Hindlimb muscle (tissue), 1 donor: ENCODE results near the gene RINL. TPM values are rescaled to one million over a fixed set of nuclear protein-coding genes. Genes with fewer than 3 reads are reported as not detected.

Experiments used
- DNase-seq: peaks from one replicate; pipeline ENCODE4 v3.0.0-alpha.2; 2013
- polyA plus RNA-seq: library from polyadenylated mRNA; unstranded; fragments of 120-200 nt; gene quantifications from one replicate; pipeline ENCODE4 v1.2.1, GENCODE V29; 2013; ENCODE audit not compliant: insufficient read length

RINL gene
- polyA plus RNA-seq, 1 donor, result 9.1 TPM

DNA sequence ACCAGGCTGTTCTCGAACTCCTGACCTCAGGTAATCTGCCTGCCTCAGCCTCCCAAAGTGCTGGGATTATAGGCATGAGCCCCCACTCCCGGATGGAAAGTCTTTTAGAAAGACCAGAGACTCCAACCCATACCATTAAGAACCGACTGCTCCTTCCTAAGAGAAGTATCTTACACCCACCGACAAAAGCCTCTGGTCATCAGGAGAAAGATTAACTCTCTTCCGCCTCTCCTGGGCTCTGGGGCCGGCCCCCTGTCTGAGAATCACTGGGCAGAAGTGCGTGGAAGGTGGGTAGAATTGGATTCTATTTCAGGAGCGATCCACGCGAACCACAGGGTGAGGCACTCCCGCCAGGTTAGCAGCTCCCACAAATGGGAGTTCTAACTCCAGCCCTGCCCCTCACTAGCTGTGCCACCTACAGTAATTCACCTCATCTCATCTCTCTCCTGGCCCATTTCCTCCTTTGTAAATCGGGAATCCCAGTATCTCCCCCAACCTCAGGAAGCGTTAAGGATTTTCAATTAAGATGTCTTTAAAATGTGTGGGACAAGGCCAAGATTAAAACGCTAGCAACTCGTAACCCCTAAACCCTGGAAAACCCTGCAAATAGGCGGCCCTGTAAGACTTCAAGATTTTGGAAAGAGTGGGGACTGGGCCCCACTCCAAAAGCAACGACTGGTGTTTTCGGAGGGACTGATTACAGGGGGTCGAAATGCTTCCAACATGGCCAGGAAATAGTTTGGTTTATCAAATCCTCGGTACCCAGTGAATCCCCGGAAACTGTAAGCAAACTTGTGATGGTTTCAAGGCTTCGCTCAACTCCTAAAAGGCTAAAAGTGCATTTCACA lies 29.6 kb downstream of the RINL start:
- DNase-seq, result no peak

DNA sequence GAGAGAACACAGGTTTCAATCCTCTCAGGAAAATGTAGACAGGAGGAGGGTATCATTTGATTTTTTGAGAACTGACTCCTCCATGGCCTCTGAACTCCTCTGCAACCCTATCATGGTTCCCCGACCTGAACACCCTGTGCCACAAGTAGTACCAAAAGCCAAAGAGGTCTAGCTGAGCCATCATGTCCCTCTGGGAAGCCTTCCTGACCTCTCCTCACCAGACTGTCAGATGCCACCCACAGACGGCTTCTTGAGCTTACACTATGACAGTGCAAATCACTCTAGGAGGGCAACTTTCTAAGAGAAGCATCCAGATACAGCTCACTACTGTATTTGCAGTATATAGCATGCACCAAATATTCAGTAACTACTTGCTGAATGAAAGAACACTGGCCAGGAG lies 32.0 kb downstream of the RINL start:
- DNase-seq, result no peak

DNA sequence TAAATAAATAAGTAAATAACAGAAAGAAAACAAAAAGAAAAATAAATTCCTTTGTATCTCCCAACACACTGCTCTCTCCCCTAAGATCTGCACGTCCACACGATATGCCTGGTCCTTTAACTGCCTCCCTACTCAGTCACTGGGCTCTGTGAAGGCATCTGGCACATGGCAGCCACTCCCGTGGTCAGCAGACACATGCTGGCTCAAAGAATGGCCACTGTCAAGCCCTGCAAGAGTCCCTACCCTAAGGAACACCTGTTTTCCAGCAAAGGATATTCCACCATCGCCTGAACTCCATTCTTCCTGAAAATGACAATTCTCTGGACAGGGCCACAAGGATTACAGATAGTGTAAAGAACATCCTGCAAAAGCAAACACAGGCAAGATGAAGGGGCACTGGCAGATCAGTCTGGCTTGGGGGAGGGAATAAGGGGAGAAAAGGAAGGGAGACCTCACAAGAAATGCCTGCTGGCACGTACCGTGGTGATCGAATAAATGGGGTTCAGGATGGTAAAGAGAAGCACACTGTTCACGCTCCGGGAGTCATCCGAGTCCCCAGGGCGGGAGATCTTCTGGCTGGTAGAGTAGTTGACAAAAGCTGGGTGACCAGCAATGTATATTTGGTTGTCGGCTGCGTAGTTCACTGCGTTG lies 32.6 kb downstream of the RINL start:
- no peak for DNase-seq

DNA sequence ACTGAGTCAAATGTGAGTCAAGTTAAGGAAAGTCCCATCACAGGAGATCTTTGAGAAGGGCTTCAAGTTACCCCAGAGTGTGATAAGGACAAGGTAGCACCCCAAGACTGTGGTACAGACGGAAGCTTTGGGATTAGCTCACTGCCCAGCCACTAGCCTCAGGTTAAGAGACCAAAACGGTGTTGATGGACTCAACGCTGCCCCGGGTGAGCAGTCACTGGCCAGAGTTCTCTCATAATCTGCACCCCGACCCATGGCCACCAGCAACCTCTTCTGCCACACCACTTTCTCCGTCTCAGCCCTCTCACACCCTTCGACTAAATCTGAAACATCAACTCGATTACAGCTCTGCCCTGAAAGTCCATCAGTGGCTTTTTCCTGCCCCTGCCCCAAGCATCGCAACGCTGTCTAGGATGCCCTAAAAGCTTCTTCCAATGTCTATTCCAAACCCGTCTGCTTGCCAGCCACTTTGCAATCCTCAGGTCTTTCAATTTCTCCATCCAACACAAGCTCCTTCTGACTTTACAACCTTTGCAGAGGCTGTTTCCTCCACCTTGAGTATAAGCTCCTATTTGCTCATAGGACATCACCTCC lies 33.9 kb downstream of the RINL start:
- no peak for DNase-seq

DNA sequence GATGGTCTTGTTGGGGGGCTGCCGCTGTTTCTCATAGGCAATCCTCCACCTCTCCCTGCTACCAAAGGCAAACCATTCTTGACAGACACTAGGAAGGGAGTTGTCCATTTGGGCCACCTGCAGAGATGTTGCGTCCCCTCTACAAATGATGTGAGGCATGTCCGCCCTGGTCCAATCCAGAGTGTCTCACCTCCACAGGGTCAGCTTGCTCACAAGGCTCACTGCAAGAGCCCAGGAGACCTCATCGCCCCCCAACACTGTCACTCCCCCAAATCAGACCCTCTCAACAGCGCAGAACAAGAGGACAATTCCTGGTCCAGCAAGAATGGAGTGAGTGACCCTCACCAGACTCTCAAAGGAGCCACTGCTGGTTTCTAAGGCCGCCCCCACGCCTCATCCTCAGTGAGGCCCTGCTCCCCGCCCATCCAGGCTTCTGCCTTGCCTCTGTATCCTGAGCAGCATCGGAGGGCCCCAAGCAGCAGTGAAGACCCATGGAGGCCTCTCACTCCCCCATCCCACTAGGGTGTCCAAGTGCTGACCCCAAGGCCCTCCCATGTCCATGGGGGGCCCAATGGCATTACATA lies 34.8 kb downstream of the RINL start:
- no peak for DNase-seq

DNA sequence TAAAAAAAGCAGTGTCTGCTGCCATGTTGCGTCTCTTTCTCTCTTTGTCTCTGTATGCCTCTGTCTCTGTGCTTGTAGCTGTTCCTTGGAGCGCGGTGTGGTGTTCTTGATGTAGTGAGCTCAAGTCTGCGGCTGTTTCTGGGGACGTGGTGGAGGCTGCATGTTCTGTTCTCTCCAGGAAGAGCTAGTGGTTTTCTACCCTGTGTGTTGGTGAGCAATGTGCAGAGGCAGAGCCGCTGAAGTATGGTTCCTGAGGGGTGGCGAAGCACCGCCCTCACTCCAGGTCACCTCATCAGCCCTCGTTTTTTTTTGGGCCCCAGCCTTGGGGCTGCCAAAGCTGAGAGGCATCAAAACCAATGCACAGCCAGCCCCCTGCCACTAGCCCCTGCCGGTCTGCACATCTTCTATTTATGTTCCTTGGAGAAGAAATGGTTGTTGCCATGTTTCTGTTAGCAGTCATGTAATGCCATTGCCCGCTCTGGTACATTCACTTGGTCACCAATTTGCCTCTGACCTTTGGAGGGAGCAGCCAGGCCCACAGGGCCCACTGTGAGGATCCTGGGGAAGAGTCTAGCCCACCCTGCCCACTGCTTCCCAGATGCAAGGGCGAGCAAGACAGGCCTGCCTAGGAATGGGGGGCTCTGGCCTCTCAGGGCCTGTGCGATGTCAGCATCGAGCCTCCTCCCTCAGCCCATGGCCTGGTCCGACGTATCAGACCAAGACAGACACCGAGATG lies 35.5 kb downstream of the RINL start:
- DNase-seq, result no peak

DNA sequence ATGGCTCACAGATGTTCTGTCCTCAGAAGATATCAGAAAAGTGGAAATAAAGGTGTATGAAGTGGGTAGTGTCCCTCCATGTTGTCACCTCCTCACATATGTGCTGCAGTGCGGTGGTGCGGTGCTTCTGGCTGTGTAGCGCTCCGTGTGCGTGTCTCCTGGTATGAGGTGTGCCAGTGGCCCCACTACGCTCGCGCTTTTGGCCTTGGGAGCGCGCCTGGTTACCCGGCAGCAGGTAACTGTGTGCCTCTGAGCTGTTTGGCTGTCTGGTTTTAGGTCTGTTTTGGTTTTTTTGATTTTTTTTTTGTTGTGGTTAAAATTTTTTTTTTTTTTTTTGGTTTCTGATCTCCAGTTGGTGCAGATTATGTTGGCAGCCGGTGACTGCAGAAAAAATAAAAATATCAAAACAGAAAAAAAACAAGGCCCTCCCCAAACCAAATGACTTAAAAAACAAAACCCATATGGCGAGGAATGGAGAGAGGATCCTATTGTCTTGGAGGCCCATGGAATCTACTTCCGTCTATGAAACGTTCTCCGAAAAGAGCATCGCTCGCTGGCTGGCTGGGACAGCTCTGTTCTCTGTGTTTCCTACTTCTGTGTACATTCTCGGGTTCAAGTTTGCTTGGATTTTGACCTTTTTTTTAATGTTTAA lies 36.2 kb downstream of the RINL start:
- DNase-seq, result no peak

DNA sequence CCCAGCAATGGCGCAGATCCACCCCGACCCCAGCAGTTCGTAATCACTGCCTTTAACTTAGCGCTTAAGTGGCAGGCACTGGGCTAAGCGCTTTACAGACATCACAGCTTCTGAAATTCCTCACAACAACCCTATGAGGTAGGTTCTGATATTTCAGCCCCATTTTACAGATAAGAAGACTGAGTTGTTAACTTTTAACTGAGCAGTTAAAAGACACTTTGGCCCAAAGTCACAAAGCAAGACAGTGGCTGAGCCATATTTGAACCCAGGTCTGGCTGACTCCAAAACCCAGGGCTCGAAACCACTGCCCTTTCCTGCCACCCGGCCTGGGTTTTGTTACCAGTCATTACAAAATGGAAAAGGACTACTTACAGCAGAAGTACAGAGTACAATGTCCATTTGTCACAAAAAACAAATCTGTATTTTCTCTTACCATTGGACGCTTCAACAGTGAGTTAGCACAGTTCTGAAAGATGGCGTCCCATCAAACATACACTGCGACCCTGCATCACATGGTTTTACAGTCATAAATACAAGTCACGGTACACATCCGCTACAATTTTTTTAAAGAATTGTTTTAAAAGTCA lies 36.8 kb downstream of the RINL start:
- no peak for DNase-seq

DNA sequence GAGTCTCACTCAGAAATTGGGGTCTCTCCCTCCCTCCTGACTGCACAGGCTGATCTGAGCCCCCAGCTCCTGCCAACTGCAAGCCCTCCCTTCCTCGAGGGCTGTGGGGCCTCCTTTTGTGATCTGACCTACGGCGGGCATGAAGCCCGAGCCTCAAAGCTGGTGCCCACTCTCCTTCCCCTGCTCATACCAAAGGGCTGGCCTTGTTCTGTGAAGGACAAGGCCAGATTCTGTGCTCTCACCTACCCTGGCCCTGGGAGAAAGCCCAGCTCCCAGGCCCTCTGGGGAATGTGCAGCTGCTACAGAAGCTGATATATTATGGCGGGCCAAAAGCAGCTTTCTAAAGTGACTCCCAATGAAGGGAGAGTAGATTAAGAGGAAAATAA lies 37.5 kb downstream of the RINL start:
- no peak for DNase-seq

DNA sequence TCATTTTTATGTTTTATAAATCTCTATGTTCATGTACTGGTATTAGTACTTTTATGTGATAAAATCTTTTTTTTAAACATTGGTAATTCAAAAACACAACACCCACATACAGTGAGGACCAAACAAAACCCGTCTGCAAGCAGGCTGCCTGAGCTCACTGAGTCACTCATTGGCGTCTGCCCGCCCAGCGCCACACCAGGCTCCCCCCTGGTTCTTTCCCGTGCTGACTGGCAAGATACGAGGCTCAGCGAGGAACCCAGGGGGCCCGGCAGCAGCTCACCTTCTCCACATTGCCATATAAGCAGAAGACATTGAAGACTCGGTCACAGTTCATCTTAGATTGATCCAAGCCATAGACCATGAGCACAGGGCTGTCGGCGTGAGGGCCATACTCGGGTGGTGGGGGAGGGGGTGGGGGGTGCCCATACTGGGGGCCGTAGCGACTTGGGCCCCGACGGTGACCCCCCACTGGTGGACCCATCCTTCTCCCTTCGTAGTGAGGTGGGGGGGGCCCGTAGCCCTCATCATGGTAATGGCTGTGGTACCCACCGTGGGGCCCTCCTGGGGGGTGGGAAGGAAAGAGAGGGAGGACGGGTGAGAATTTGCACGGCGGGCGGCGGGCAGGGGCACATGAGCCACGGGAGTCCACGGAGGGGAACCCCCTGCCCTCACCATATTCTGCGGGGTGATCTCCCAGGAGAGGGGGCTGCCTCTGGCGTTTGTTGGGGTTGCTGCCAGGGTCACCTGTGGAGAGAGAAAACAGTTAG lies 38.1 kb downstream of the RINL start:
- DNase-seq, result no peak

DNA sequence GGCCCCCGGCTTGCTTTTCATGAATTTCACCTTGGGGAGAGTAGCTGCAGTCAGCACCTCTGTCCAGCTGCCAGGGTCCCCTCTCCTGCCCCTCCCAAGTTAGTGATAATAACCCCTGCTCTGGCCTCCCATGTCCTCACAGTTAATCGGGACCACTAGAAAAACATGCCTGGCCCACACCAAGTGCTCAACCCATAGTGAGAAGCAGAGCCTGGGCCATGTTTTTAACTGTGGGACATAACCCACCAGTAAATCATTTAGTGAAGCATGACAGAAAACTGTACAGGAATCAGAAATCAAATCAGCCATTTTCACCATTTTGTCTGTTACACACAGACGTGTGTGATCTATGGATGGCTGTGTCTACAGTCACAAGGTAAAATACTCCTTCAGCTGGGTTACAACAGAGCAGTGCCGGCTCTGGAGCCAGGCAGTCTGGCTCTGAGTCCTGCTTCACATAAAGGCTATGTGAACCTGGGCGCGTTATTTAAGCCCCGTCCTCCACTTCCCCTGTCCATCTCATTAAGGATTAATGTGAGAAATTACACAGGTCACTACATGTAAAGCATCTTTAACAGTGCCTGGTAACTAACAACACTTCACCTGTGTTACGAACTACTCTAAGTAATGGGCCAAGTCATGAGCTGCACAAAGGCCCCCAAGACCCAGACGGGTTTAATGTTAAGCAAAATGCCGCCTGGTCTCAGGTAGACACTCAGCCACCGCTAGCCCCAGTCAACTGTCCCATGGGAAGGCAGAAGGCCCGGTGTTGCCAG lies 38.9 kb downstream of the RINL start:
- DNase-seq, result no peak

DNA sequence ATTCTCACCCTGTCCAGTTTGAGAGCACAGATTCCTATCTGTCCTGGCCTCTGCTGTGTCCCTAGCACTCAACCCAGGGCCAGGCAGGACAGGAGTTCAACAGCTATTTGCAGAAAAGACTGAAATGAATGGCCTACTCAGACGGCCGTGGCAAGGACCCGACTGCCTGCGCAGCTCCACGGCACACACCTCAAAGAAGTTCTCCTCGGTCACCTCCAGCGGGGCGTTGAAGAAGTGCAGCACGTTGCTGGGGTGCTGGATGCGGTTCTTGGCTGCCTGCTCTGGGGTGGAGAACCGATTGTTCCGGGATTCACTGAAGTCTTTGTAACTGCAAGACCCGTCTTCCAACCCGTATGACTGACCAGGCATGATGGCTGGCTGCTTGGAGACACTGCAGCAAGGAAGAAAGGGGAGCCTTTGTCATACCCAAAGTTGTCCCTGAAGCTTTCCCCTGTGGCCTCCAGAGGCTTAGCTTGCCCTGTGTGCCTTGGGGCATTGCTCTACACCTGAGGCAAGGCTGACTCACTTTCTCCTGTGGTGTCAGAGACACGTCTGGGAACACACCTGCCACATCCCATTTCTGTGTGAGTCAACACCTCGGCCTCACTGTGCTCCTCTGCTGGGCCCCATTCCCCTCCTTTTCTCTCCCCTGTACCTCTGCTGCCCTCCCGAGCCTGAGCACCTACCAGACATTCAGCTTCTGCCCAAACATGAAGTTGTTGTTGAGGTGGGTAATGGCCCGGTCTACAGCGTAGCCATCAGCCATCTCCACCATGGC lies 39.7 kb downstream of the RINL start:
- DNase-seq, result no peak

DNA sequence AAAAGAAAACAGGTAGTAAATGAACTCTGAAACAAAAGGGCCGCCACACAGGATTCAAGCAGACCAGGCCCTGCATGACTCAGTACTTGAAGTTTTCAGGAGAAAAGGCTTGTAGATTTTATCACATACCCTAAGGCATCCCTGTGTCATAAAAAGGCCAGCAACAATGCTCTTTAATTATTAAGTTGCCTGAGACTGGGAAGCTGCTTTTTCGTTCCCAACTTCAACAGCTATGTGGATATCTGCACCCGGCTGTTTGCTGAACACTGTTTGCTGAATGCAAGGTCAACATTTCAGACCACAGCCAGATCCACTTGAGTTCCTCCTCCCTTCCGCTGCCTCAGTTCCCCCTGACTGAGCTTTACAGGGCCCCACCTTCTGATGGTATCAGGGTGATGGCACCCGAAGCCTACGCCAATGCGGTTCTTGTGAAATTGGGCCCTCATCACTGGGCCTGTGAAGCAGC lies 40.4 kb downstream of the RINL start:
- DNase-seq, result no peak

DNA sequence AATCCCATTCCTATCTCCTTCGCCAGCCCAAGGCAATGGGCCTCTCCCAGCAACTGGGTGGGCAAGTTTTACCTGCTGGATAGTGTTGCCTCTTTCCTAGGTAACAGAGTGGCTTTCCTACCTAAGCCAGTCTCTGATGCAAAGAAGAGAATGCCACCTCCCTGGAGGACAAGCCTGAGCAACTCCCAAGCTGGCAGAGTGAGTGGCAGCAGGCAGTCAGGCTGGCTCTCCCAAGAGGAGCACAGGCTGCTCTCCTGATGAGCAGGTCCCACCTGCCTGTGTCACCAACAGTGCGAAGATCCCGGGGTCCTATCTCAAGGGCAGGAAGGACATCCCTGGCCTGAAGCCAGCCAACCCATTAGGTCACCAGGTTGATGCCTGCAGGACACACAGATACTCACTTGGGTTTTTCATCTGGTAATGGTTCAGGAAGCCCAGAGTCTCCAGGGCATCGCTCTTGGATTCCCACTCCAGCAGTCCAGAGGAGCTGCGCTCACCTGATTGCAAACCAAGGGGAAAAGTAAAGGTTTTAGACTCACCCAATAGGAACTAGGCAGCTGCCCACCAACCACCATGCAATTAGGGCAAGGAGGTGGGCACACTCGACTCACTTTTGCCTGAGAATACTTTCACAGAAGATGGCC lies 41.0 kb downstream of the RINL start:
- no peak for DNase-seq

DNA sequence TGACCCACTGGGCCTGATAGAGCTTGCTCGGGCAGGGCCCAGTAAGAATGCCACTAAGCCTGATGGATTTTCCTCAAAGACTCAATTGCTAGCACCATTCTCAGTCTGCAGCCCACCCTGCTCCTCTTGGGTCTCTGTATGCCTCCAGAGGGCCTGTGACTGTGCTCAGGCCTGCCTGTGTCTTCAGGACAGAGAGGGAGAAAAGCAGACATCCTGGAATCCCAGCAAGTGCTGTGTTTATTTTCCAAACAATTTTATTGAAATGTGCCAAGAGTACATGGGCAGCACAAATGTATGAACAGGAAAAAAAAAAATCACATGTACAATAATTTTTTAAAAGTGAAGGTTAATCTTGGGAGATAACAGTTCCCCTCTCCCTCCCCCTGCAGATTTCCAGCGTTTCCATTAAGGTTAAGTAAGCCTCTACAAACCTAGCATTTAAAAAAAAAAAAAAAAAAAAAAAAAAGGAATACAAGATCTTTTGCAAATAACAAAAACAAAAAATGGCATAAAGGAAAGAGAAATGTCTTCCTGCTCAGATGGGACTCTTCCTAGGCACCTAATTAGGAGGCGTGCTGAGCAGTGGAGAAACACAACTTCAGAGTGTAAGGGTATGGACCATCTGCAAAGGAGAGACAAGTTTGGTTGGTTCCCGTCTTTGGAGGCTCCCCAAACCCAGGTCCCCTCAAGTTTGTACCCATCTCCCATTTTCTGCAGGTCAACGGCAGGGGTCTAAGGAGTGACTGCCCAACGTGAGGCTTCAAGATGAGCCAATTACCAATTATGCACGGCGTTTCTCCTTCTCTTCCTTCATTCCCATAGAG lies 41.7 kb downstream of the RINL start:
- DNase-seq, result no peak

DNA sequence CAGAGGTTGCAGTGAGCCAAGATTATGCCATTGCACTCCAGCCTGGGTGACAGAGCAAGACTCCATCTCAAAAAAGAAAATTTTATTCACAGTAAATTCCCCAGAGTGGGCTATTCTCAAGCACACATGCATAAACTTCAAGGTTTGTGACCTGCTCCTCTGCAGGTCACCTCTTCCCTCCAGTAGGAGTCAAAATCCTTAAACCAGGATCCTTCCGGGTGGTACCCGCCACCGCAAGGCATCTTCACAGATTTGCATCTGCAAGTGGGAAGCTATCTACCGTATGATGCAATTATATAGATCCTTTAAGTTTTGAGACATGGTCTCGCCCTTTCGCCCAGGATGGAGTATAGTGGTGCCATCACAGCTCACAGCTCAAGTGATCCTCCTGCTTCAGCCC lies 43.5 kb downstream of the RINL start:
- no peak for DNase-seq

DNA sequence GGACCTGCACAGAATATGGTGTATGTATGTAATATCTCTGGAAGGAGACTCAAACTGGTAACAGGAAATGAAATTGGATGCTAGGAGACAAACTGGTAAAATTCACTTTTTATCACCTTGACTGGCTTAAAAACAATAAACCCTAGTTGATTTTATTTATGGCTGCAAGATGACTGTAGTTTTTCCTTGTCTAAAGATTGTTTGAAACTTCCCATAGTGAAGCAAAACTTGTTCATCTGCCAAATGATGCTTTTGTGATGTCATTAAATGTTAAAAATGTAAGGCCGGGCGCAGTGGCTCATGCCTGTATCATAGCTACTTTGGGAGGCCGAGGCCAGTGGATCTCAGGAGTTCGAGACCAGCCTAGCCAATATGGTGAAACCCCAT lies 44.0 kb downstream of the RINL start:
- no peak for DNase-seq

DNA sequence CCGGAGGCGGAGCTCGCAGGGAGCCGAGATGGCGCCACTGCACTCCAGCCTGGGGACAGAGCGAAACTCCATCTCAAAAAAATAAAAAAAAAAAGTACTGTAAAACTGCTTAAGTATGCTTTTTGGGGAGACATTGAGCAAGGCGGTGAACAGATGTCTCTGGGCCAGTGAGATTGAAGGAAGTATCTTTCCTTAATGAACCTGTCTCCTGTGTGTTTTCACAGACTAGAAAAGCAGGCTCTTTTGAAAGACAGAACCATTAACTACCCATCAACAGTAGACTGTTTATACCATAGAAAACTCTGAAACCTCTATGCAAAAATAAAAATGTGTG lies 45.0 kb downstream of the RINL start:
- no peak for DNase-seq
